Measurements from ENCODE around the gene PML.

The PML gene, protein sequence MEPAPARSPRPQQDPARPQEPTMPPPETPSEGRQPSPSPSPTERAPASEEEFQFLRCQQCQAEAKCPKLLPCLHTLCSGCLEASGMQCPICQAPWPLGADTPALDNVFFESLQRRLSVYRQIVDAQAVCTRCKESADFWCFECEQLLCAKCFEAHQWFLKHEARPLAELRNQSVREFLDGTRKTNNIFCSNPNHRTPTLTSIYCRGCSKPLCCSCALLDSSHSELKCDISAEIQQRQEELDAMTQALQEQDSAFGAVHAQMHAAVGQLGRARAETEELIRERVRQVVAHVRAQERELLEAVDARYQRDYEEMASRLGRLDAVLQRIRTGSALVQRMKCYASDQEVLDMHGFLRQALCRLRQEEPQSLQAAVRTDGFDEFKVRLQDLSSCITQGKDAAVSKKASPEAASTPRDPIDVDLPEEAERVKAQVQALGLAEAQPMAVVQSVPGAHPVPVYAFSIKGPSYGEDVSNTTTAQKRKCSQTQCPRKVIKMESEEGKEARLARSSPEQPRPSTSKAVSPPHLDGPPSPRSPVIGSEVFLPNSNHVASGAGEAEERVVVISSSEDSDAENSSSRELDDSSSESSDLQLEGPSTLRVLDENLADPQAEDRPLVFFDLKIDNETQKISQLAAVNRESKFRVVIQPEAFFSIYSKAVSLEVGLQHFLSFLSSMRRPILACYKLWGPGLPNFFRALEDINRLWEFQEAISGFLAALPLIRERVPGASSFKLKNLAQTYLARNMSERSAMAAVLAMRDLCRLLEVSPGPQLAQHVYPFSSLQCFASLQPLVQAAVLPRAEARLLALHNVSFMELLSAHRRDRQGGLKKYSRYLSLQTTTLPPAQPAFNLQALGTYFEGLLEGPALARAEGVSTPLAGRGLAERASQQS

DNA sequence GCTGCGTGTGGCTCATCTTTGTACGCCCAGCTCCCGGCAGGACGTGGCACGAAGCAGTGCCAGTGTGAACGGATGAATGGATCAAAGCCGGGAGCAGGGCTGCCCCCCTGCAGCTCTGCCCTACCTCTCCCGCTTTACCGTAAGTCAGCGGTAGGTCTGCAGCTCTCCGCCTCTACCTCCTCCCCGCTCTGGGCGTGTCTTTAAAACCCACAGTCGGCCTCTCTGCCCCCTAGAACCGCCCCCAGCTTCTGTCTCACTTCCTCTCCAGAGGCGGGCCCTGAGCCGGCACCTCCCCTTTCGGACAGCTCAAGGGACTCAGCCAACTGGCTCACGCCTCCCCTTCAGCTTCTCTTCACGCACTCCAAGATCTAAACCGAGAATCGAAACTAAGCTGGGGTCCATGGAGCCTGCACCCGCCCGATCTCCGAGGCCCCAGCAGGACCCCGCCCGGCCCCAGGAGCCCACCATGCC lies at the start of gene PML:
Gene PML, plus strand, starts transcription at position 304 of the 471 bp plus-strand sequence. Its CDS starts 97 bp downstream, at position 401.
- DNase-seq, result peak; percentile 98

DNA sequence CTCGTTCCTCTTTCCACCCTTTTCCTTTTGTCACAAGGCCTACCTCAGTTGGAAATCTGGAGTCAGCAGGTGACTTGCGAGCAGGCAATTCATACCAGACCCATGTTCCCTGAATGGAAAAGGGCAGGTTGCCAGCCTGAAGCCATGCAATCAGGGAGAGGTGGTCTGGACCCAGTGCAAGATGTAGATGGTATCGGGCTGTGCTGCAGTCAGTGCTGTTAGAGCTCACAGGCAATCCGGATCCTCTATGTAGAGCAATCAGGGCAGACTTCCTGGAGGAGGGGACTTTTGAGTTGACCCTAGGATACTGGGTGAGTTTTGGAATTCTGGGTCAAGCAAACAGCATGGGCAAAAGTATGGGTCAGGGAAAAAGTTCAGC lies 49.4 kb upstream of the PML start:
- no peak for DNase-seq

DNA sequence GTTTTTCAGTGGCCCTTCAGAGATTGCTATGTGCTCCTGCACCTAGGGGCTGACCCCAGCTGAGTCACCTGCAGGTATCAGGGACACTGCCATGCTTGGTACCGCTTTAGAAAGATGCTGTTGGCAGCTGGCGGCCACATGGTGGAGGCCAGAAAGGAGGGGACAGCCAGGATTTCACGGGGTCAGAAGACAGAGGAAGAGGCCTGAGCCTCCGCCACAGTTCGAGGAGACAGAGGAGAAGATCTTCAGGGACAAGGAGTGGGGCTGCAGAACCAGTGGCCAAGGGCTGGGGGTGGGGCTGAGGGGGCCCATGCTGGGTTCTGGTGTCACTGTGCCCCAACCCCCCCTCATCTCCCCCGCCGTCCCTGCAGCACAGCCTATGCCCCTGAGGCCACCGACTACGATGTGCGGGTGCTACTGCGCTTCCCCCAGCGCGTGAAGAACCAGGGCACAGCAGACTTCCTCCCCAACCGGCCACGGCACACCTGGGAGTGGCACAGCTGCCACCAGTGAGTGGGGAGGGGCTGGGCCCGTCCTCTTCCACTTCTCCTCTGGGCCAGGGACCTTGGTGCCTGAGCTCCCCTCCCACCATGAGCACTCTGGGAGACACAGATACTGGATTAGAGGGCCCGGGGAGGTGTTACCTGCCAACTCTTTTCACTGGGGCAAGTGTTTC lies 48.3 kb upstream of the PML start:
- no peak for DNase-seq

DNA sequence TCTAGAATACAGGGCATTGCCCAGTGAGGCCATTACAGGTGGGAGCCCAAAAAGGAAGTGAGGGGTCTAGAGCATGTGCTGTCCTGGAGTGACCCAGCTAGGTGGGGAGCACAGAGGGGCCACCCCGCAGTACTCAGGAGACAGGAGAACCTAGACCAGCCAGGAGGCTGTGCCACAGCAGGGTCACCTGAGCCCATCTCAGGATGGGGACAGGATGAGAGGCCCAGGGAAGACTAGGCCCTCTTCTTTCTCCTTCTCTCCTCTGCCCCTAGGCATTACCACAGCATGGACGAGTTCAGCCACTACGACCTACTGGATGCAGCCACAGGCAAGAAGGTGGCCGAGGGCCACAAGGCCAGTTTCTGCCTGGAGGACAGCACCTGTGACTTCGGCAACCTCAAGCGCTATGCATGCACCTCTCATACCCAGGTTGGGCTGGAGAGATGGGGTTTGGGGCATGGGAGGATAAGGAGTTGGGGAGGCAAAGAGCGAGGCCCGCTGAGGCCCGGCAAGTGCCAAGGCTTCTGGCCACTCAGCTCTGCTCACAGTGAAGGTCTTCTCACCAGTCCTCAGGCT lies 47.6 kb upstream of the PML start:
- no peak for DNase-seq

DNA sequence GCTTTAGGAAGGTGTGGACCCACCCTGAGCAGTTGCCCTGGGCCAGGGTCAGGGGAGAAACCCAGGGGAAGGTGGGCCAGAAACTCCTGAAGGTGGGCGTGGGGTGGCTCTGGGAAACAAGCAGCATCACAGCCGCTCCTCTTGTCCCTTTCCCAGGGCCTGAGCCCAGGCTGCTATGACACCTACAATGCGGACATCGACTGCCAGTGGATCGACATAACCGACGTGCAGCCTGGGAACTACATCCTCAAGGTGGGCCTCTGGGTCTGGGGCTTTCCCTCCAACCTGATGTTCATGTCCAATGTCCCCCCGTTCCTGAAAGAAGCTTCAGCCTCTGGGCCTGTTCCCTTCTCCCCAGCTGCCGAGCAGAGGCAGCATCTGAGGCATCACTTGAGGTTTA lies 46.9 kb upstream of the PML start:
- DNase-seq, result no peak

DNA sequence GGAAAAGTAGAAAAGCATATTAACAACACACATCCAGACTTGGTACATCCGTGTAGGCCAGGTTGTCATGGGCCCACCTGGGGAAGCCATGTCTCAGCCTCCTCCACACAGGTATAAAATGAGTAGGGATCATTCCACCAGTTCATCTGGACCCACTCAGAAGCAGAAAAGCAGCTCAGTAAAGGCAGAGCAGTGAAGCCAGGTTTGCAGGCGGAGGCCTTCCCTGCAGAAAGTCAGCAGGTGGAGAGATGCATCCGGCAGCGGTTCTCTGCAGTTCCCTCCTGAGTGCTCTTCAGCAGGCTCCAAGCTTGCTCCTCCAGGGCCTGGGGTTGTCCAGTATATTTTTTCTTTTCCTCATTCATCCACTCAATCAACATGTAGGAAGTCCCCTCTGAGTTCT lies 46.1 kb upstream of the PML start:
- no peak for DNase-seq

DNA sequence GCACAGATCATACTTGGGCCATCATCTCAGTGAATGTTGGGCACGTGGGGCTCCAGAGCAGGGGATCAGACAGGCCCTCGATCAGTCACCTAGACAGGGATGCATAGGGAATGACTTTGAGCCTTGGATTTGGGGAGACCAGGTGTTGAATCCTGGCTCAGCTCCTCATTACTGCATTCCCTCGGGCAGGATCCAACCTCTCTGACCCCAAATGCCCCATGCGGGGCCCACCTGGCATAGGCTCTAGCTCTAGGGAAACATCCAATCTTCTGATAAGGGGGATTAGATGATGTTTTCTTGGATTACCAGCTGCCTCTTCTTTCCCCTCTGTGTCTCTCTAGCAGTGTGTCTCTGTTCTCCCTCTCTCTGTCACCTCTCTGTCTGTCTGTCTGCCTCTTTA lies 45.5 kb upstream of the PML start:
- DNase-seq, result no peak

DNA sequence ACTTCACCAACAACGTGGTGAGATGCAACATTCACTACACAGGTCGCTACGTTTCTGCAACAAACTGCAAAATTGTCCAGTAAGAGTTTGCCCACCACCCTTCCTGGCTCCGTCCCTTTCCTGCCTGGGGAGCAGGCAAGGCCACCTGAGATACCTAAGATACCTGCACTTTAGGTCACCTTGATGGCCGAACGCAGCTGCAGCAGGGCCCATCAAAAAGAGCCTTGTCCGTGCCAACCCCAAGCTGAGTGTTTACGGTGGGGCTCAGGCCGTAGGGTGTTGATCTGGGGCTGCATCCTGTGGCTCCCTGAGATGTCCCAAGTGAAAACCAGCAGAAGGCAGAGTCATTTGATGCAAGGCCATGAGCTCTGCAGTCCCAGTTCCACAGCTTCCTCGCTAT lies 45.0 kb upstream of the PML start:
- DNase-seq, result no peak

DNA sequence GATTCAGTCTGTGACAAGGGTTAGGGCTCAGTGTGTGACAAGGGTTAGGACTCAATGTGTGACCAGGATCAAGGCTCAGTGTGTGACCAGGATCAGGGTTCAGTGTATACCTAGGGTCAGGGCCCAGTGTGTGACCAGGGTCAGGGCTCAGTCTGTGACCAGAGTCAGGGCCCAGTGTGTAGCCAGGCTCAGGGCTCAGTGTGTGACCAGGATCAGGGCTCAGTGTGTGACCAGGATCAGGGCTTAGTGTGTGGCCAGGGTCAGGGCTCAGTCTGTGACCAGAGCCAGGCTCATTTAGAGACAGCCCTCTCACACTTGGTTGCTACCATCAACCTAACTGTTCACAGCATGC lies 44.1 kb upstream of the PML start:
- no peak for DNase-seq

DNA sequence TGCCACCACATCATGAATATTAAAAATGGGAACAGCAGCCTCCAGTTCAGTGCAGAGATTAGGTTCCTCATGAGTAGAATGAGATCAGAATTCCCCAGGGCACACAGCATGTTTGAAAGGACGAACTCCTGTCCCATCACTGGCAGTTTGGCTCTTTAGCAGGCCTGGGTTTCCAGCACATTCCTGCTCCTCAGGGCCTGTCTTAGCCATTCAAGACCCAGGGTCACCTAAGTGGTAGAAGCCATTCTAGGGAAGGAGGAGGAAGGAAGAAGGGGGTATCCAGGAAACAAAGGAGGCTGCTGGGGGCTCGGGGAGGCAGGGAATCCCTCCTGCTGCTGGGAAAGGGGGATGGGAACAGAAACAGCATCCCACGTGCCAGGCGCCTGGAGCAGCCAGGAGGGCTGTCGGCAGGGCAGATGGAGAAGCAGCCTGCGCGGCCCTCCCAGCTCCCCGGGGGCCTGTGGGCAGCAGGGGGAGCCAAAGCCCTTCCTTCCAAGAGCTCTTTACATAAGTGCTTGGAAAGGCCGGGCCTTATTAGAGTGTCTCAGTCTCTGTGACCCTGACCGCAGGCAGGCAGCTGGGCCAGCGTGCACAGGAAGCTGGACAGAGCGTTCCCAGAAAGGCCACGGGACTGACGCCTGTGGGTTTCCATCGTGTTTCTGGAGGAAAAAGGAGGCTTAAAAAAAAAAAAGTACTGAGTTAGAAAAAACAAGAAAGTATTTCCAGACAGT lies 43.5 kb upstream of the PML start:
- DNase-seq, result peak; percentile 41

DNA sequence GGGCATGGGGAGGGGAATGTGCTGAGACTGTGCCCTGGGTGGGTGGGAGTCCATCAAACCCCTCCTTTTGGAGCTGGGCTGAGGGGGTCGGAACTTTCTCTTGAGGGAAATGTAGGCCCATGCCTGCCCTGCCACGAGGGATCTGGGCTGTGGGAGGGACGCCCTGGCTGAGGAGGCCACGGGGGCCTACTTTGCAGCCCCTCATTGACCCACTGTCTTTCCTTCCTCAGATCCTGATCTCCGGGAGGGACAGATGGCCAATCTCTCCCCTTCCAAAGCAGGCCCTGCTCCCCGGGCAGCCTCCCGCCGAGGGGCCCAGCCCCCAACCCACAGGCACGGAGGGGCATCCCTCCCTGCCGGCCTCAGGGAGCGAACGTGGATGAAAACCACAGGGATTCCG lies 42.9 kb upstream of the PML start:
- DNase-seq, result no peak

DNA sequence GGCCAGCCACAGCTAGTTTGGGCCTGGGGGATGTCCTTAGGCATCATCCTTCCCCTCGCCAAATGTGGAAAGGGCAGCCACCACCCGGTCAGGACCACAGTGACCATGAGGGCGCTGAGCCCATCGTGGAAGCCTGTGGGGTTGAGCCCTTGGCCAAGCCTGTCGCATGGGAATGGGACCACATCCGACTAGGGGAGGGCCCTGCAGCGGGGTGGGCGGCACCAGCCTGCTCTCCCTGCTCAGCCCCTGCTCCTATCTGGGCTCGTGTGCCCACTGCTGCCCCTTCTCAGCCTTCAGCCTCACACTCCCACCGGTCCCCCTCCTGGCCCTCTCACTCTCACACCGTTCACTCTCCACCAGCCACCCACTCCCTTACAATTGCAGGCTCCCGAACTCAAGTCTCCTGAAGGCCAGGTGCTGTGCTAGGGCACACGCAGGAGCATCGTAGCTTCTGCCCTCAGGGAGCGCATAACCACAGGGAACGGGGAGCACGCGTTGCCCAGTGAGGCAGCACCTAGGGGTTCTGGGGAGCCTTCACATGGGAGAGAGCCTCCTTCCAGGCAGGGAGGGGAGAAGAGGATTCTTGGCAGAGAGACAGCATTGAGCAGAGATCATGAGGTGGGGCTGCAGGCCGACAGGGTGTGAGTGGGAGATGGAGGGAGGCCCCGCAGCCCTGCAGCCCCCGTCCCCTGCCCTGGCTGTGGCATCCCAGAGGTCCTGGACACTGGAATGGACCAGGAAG lies 42.2 kb upstream of the PML start:
- DNase-seq, result no peak

DNA sequence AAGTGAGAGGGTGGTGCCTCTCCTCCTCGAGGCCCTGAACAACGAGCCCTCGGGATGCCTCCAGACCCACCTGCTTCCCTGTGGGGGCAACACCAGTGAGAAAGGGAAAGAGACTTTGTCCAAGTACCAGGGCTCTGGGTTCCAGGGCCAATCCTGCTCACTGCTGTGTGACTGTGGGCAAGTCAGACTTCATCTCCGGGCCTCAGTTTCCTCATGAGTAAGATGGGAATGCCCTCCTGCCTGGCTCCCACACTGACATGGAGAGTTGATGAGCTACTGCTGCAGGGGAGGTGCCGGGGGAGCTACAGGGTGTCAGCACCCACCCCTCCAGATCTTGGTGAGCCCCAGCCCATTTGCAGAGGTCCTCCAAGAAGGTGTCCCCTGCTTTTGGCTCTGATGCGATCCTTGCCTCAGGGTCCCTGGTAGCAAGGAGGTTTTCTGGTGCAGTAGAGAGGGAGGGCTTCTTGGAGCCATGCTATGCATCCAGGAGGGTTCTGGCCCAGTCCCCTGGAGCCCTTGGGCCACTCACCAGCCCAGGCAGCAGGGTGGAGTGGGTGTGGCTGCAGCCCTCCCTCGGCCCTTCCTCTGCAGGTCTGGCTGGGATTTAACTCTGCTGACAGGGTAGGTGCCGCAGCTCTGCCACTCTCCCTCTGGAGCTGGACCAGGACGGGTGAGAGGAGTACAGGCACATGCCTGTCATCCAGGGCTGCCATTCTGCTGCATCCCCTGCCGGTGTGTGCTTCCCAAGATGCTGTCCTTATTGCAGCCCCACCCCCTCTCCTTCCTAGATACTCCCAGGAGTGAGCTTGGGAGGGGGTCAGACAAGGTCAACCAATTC lies 41.4 kb upstream of the PML start:
- DNase-seq, result no peak

DNA sequence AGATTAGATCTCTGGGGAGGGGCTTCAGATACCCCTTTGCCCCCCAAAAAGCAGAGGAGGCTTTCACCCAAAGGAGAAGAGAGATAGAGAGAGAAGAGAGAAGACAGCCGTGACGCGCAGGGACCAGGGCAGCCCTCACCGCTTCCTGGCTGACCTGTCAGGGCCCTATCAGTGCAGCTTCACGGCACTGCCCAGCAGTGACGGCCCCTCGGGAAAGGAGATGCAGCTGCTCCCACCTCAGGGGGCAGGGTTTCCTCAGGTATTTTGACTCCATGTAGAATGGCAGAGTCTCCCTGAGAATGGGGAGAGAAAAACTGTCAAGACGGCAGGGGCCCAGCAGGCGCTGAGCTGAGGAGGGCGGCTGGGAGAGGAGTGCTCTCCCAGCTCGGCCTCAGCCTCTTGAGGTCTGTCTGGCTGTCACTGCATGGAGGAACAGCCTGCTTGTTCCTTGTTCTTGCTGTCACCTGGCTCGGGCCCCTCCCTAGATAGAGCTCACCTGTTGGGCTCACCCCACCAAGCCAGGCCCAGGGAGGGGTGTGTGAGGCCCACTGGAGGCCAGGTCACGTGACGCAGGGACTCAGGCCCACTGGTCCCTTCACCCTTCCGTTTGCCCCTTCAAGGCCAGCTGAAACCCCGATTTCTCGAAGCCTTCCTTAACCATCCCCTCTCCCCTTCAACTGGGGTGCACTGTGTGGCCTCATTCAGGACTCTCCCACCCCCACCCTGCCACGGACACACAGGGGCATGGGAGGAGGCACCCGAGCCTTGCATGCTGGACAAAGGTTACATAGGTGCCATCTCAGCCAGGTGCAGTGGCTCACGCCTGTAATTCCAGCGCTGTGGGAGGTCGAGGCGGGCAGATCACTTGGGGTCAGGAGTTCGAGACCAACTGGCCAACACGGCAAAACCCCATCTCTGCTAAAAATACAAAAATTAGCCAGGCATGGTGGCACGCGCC lies 40.0 kb upstream of the PML start:
- no peak for DNase-seq

DNA sequence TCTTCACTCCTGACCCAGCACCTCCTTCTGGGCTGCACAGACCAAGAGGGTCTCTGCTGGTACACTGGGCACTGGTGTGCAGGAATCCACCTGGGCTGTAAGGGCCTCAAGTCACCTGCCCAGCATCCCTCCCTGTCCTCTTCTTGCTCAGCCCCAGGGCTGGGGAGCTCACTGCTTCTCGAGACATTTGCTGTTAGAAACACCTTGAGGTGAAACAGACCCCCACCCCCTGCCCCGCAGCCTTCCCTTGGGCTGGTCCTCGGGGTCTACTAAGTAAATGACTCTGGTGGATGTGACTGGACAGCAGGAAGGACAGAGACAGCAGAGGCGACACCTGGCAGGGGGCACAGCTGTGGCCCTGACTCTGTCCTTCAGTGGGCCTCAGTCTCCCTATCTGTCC lies 39.2 kb upstream of the PML start:
- DNase-seq, result no peak

DNA sequence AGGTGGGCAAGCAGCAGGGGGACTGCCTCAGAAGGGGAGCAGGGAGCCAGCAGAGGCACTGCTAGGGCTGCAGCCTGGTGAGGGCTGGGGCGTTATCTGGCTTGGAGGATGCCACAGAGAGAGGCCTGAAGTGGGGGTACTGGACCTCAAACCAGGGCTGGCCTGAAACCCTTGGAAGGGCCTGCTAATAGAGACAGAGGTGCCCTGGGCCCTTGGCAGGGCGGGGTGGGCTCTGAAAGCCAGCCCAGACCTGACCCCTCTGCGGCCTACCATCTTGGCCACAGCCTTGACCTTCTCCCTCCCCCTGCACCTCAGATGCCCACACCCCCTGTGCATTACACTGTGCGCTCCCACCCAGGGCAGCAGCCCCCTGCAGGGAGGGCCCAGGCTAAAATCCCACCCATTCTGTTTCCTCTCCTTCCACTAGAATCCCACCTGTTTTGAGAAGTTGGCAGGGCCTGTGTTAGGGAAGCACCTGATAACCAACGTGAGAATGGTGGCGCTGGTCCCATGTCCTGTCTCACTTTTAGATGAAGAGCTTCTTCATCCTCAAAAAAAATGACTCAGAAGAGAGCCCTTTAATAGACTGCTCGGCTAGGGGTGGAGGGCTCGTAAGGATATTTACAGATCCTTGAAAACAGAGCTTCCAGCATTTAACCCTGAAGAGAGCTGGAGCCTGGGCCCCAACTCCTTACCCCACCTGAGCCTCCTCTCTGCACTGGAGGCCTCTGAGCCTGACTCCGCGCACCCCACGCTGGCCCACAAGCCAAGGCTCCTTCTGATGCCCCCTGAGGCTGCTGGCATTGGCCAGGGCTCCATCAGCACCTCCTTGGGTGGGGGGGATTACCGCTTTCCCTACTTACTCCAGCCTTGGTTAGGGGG lies 38.4 kb upstream of the PML start:
- DNase-seq, result no peak

DNA sequence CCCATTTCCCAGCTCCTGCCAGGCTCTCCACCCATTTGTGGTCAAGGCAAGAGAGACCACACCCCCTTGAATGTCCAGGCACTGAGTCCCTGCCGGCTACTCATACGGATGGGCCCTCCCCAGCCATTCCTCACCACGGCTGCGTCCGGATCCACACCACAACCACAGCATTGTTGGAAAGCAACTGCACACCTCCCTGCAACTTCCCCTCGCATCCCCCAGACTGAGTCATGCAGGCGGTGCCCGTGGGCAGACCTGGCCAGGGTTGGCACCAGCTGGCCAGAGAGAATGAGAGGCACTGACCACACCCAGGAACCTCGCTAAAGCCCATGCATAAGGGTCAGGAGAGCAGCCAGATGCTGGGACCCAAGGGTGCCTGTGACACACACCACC lies 37.8 kb upstream of the PML start:
- peak; percentile 96 for DNase-seq

DNA sequence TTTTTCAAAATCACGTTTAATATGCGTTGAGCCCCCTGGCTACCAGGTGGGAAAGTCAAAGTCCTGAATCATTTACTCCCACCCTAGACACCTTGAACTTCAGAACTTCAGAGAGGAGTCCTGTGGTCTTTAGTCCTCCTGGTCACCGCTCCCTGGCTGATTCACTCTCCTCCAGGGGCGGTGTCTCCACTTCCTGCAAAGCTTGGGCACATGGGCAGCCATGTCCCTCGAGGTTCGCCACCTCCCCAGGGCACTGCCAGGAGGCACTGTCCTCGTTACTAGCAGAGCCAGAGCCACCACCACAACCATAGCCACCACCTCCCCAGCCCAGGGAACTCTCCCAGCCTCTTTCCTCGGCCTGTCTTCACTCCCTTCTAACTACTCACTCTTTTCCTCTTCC lies 37.2 kb upstream of the PML start:
- no peak for DNase-seq

DNA sequence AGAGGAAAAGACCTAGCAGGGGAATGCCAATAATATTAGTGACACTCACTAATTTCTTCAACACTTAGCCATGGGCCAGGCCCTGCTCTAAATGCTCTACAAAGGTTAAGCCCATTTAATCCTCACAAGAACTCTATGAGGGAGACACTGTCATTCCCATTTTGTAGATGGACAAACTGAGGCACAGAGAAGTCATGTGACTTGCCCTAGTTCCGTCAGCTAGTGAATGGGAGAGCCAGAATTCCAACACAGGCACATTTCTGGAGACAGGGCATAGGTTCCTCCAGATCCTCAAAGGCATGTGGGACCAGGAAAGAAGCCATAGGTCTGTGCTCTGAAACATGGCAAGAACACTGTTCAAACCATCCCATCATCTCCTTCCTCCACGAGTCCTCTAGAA lies 36.7 kb upstream of the PML start:
- DNase-seq, result no peak

Measured in kidney glomerular epithelial cell (primary cell).